Measurements from ENCODE around the gene CLPTM1L.
"Not testable (repeated sequence)": the region's sequence is repeated elsewhere in the genome, so short reads cannot be mapped to it uniquely, and the experiment has no call there.

CLPTM1L gene

DNA sequence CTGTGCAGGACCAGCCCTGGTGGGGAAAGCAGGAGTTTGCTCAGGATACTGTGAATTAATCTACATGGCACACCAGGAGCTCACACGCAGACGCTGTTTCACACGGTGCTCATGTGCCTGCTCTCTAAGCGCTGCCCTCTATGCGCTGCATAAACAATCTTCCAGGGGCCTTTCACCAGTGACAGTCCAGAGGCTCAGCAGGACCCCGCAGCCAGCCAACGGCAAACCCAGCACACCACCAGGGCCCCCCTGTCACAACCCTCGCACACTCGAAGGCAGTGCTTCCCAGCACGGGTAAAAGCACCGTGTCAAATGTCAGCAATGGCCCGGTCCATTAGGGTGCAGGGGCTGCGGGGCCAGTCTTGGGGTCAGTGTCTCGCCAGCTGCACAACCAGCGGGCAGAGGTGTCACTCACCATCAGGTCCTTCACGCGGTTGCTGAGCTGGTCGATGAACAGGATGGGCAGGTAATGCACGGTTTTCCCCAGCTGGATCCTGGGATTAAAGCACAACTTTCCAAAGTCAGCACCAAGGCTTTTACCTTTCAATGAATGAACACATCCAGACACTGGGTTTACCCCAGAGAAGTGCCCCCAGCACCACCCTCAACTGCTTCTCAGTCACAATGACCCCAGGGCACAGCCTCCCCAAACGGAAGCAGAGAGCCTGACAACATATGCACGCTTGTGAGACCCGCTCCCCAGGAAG, 7.3 kb downstream of the CLPTM1L start:
- H3K27me3 ChIP-seq (ENCODE audit: insufficient read depth, low read length): no peaks in the 10 kb centered on the region
- no peak overlapping the region for H3K27ac ChIP-seq (ENCODE audit: low read depth, low read length)
- H3K4me3 ChIP-seq (ENCODE audit: low read length): no peak overlapping the region
- peaks cover 90% of the 10 kb centered on the region for H3K36me3 ChIP-seq (ENCODE audit: insufficient read depth, low read length)
- H3K4me1 ChIP-seq (ENCODE audit: insufficient read depth, low read length): no peaks in the 10 kb centered on the region
- no peak overlapping the region for H3K9ac ChIP-seq (ENCODE audit: low read depth, low read length)
- no peaks in the 10 kb centered on the region for H3K9me3 ChIP-seq (ENCODE audit: insufficient read depth, low read depth, low read length)
- 97% methylated on average over 22 of the region's 22 CpGs for WGBS

DNA sequence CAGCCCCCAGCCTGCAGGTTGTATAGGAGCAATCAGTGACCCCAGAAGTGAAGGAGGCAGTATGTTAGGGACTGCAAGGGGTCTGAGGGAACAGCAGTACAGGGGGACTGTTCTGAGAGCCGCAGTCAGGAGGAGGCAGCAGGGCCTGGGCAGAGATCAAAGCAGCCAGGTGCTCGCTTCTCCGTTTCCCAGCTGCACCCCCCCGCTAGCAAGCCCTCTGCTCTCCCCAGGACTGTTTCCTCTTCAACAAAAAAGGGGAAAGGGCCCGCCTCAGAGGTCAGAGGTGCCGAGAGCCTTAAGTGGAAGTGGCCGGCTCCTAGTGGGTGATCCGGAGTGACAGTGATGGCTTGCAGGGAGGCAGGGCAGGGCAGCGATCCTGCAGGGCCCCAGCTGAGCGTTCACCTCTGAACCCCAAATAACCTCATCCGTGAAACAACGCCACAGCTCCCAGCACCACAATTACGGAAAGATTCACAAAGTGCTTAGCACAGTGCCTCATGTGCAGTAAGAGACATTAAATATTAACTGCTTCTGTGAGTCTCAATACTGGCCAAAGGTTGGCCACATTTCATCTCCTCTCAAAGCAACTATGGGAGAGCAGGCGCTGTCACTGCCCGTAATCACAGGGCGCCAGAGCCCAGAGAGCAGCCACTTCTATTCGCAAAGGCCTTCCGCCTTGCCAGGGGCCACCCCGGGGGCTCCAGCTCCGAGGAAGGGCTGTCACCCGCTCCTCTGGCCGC, 8.0 kb downstream of the CLPTM1L start:
- H3K9ac ChIP-seq (ENCODE audit: low read depth, low read length): no peak overlapping the region
- H3K36me3 ChIP-seq (ENCODE audit: insufficient read depth, low read length): peaks cover 90% of the 10 kb centered on the region
- H3K4me1 ChIP-seq (ENCODE audit: insufficient read depth, low read length): no peaks in the 10 kb centered on the region
- no peaks in the 10 kb centered on the region for H3K27me3 ChIP-seq (ENCODE audit: insufficient read depth, low read length)
- no peaks in the 10 kb centered on the region for H3K9me3 ChIP-seq (ENCODE audit: insufficient read depth, low read depth, low read length)
- no peak overlapping the region for H3K27ac ChIP-seq (ENCODE audit: low read depth, low read length)
- no peak overlapping the region for H3K4me3 ChIP-seq (ENCODE audit: low read length)
- WGBS: 95% methylated on average over 22 of the region's 22 CpGs

DNA sequence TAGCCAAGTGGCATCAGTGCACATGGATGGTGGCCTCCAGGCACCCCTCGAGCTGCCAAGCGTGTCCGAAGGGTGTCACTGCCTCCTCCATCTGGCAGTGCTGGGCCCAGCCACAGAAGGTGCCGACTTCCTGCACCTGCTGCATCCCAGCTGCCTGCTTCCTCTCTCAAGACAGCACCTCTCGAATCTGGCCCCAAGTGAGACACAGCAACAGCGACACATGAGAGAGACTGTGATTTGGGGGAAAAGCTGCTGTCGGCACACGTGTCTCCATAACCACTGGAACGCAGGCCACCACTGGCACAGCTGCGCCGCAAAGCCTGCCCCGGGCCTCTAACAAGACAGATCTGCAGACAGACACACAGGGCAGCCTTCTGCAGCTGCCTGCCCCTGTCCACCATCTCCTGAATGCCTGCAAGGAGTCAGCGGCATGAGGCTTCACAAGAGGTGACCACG, 8.8 kb downstream of the CLPTM1L start:
- peaks cover 90% of the 10 kb centered on the region for H3K36me3 ChIP-seq (ENCODE audit: insufficient read depth, low read length)

DNA sequence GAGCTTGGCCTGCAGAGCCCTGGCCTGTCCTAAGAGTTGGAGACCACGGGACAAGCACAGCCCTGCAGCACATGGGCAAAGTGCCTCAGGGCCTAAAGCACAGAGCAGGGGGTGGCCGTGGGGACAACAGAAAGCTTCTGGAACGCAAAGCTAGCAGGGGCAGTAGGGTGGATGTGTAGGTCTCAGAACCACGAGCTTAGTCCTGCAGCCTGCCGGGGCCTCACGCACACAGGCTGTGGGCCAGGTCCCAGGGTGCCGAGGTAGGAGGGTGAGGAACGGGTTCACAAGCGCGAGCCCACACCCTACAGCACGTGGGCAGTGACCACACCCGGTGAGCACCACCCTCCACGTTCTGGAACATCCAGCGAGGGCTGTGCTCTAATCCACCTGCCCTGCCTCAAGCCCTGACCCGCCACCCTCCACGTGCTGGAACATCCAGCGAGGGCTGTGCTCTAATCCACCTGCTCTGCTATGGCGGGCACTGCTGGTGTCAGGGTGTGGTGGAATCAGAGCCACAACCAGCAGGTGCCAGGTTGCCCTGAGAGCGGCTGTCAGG, 9.3 kb downstream of the CLPTM1L start:
- H3K9ac ChIP-seq (ENCODE audit: low read depth, low read length): no peak overlapping the region
- no peaks in the 10 kb centered on the region for H3K4me1 ChIP-seq (ENCODE audit: insufficient read depth, low read length)
- H3K36me3 ChIP-seq (ENCODE audit: insufficient read depth, low read length): peaks cover 90% of the 10 kb centered on the region
- no peak overlapping the region for H3K4me3 ChIP-seq (ENCODE audit: low read length)
- 96% methylated on average over 19 of the region's 19 CpGs for WGBS
- no peaks in the 10 kb centered on the region for H3K27me3 ChIP-seq (ENCODE audit: insufficient read depth, low read length)
- H3K27ac ChIP-seq (ENCODE audit: low read depth, low read length): no peak overlapping the region
- no peaks in the 10 kb centered on the region for H3K9me3 ChIP-seq (ENCODE audit: insufficient read depth, low read depth, low read length)

More for the DNA sequence above, 8.8 kb downstream of the CLPTM1L start:
- Histone ChIP-seq H3K9ac (ENCODE audit: low read depth, low read length) (no peak overlapping the region), H3K27ac (ENCODE audit: low read depth, low read length) (no peak overlapping the region), H3K4me1 (ENCODE audit: insufficient read depth, low read length) (no peaks in the 10 kb centered on the region), H3K27me3 (ENCODE audit: insufficient read depth, low read length) (no peaks in the 10 kb centered on the region), H3K4me3 (ENCODE audit: low read length) (no peak overlapping the region), H3K9me3 (ENCODE audit: insufficient read depth, low read depth, low read length) (no peaks in the 10 kb centered on the region)
- 96% methylated on average over 14 of the region's 14 CpGs for WGBS

DNA sequence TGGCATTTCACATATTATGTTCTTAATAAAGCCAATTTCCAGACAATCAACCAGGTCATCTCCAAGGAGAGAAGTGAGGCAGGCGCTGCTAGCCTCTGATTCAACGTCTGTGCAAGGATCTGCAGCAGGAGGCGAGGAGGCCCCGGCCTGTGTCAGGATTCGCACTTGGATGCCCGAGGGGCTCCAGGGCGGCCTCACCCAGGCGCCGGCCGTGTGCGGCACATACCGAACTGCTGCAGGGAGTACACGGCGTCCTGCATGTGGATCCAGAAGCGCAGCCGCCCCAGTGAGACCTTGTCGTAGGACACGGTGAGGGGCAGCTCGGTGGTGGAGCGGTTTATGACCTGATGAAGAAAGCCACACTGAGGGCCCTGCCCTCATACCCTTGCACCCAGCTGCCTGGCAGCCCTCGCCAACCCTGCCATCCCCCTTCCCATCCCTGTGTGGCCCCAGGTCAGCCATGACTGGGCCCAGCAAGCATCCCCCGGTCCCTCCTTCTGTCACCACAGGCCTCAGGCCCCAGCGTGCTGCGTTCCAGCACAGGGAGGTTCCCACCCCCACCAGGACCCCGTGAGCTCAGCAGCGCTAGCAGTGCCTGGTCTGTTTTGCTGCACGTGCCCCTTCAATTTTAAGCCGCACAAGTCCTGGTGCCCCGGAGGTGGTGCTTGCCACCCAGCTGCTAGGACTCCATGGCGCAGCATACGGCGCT, 9.9 kb downstream of the CLPTM1L start:
- no peaks in the 10 kb centered on the region for H3K27me3 ChIP-seq (ENCODE audit: insufficient read depth, low read length)
- H3K4me3 ChIP-seq (ENCODE audit: low read length): no peak overlapping the region
- peaks cover 90% of the 10 kb centered on the region for H3K36me3 ChIP-seq (ENCODE audit: insufficient read depth, low read length)
- H3K9me3 ChIP-seq (ENCODE audit: insufficient read depth, low read depth, low read length): no peaks in the 10 kb centered on the region
- H3K4me1 ChIP-seq (ENCODE audit: insufficient read depth, low read length): no peaks in the 10 kb centered on the region
- no peak overlapping the region for H3K9ac ChIP-seq (ENCODE audit: low read depth, low read length)
- H3K27ac ChIP-seq (ENCODE audit: low read depth, low read length): no peak overlapping the region
- 96% methylated on average over 32 of the region's 32 CpGs for WGBS

DNA sequence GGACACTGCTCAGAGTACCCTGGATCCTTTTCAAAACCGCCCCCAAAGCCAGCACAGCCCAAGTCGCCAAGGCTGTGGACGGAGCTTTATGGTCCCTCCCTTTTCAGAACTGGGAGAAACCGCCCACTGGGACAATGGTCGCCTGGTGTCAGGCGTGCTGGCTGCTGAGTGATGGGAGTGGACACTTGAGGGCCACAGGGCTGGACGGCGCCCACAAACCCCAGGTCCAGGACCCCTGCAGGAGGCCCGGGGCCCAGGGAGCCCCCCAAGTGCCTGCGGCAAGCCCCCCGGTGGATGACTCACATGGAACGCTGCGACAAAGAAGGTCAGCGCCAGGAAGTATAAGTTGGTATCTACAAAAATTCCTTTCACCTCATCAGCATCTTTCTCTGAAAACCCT, 10.9 kb downstream of the CLPTM1L start:
- 96% methylated on average over 14 of the region's 14 CpGs for WGBS
- Histone ChIP-seq H3K9me3 (ENCODE audit: insufficient read depth, low read depth, low read length) (no peaks in the 10 kb centered on the region), H3K4me3 (ENCODE audit: low read length) (no peak overlapping the region), H3K27me3 (ENCODE audit: insufficient read depth, low read length) (no peaks in the 10 kb centered on the region), H3K9ac (ENCODE audit: low read depth, low read length) (no peak overlapping the region), H3K4me1 (ENCODE audit: insufficient read depth, low read length) (no peaks in the 10 kb centered on the region), H3K36me3 (ENCODE audit: insufficient read depth, low read length) (peaks cover 93% of the 10 kb centered on the region), H3K27ac (ENCODE audit: low read depth, low read length) (no peak overlapping the region)

DNA sequence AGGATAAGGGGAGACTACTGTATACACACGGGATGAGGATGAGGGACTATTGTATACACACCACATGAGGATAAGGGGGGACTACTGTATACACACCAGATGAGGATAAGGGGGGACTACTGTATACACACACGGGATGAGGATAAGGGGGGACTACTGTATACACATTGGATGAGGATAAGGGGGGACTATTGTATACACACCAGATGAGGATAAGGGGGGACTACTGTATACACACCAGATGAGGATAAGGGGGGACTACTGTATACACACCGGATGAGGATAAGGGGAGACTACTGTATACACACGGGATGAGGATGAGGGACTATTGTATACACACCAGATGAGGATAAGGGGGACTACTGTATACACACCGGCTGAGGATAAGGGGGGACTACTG, 11.6 kb downstream of the CLPTM1L start:
- 97% methylated on average over 5 of the region's 5 CpGs for WGBS
- not testable (repeated sequence) for H3K4me3 ChIP-seq (ENCODE audit: low read length); H3K9me3 ChIP-seq (ENCODE audit: insufficient read depth, low read depth, low read length); H3K9ac ChIP-seq (ENCODE audit: low read depth, low read length); H3K27ac ChIP-seq (ENCODE audit: low read depth, low read length); H3K27me3 ChIP-seq (ENCODE audit: insufficient read depth, low read length); H3K4me1 ChIP-seq (ENCODE audit: insufficient read depth, low read length)
- H3K36me3 ChIP-seq (ENCODE audit: insufficient read depth, low read length): peaks cover 89% of the 10 kb centered on the region

DNA sequence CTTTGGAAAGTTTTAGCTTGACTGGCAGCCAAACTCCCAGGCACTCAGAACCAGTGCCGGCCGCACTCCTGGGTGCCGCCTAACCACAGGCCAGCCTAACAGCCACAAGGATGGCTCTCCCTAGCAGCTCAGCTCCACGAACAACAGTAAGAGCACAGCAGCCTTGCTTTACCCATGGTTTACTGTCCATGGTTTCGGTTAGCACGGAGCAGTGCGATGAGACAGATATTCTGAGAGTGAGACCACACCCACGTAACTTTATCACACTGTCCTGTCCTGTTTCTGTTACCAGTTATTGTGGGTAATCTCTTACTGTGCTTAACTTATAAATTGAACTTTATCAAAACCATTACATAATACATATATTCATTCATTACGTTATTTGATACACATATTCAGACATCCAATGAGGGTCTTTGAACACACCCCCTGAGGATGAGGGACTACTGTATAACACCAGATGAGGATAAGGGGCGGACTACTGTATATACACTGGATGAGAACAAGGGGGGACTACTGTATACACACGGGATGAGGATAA, 12.4 kb downstream of the CLPTM1L start:
- Histone ChIP-seq H3K27me3 (ENCODE audit: insufficient read depth, low read length) (no peaks in the 10 kb centered on the region), H3K27ac (ENCODE audit: low read depth, low read length) (no peak overlapping the region), H3K9me3 (ENCODE audit: insufficient read depth, low read depth, low read length) (no peaks in the 10 kb centered on the region), H3K4me1 (ENCODE audit: insufficient read depth, low read length) (no peaks in the 10 kb centered on the region), H3K9ac (ENCODE audit: low read depth, low read length) (no peak overlapping the region), H3K4me3 (ENCODE audit: low read length) (no peak overlapping the region), H3K36me3 (ENCODE audit: insufficient read depth, low read length) (peaks cover 82% of the 10 kb centered on the region)
- 96% methylated on average over 11 of the region's 11 CpGs for WGBS

DNA sequence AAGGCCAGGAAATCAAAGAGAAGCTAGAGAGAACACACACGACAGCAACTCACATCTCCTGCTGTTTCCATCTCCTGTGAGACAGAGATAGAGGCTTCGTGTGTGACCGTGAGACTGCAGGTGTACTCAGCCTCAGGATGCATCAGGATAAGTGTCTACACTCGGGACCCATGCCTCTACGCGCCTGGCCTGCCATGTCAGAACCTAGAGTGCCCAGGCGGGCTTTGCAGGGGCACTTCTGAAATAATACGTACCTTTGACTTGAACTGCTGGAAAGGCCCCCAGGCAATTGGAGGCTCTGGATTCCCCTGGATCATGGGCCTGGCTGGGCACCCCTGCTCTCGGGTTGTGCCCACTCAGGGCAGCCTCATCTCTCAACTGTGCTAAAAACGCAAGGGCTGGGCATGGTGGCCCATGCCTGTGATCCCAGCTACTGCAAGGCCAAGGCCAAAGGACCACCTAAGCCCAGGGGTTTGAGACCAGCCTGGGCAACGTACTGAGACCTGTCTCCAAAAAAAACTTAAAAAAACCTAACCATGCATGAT, 13.0 kb downstream of the CLPTM1L start:
- Histone ChIP-seq H3K4me3 (ENCODE audit: low read length) (no peak overlapping the region), H3K9ac (ENCODE audit: low read depth, low read length) (no peak overlapping the region), H3K27me3 (ENCODE audit: insufficient read depth, low read length) (no peaks in the 10 kb centered on the region), H3K36me3 (ENCODE audit: insufficient read depth, low read length) (peaks cover 76% of the 10 kb centered on the region), H3K27ac (ENCODE audit: low read depth, low read length) (no peak overlapping the region), H3K4me1 (ENCODE audit: insufficient read depth, low read length) (no peaks in the 10 kb centered on the region), H3K9me3 (ENCODE audit: insufficient read depth, low read depth, low read length) (no peaks in the 10 kb centered on the region)
- 93% methylated on average over 11 of the region's 11 CpGs for WGBS

DNA sequence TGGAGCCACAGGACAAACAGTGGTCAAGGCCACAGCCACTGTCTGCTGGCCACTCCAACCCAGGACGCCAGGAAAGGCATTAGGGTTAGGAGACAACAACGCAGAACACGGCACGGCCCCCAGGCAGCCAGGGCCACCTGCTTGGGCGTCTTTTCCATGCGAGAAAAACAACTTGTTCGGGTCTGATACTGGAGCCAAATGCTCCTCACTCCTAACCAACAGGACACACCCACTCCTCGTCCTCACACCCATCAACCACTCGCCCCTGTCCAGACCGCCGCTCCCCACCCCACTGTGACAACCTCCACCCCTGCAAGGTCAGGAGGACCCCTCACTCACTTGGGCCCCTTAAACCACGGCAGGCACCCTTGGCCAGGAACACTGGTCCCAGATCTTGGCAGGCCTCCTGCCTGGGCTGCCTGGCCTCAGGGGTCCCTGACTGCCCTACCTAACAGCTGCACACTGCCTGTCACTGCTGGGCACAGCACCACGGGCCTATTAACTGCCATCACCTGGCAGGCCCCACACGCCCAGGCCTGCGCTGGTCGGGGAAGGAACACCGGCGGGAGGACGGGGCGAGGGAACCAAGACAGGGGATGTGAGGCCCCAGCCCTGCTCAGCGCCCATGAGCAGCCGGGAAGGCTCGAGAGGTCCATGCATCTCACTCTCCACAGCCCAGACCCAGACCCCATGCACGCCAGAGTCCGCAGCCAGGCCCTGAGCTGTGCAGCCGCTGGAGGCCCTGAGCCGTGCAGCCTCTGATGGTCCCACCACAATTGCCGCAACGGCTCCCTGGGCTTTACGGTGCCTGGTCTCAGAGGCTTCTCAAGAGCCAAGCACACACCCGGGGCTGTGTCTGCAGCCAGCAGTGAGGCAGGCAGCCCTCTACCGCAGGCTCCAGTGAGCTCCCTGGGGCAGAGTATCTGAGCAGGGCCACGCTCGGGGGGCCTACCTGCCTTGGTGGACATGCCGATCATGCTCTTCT, 13.8 kb downstream of the CLPTM1L start:
- 96% methylated on average over 35 of the region's 35 CpGs for WGBS
- no peaks in the 10 kb centered on the region for H3K4me1 ChIP-seq (ENCODE audit: insufficient read depth, low read length)
- H3K27ac ChIP-seq (ENCODE audit: low read depth, low read length): no peak overlapping the region
- no peaks in the 10 kb centered on the region for H3K9me3 ChIP-seq (ENCODE audit: insufficient read depth, low read depth, low read length)
- H3K27me3 ChIP-seq (ENCODE audit: insufficient read depth, low read length): no peaks in the 10 kb centered on the region
- peaks cover 70% of the 10 kb centered on the region for H3K36me3 ChIP-seq (ENCODE audit: insufficient read depth, low read length)
- H3K9ac ChIP-seq (ENCODE audit: low read depth, low read length): no peak overlapping the region
- no peak overlapping the region for H3K4me3 ChIP-seq (ENCODE audit: low read length)

Data from HUES64 (cell line).